Fibroblast of lung (primary cell): Measurements from ENCODE around the gene PADI2.

Experiments
- EZH2 ChIP-seq: IDR thresholded peaks from 2 replicates; pipeline ENCODE4 v1.5.1; 2012; ENCODE audit warnings: low read length, control low read depth, mild to moderate bottlenecking; ENCODE audit errors: missing control alignments
- TF ChIP-seq, protein P1 (sequence below), 2 donors: IDR thresholded peaks in 1 of 2; conservative IDR thresholded peaks in 1 of 2; 1 replicate in 1 of 2; 2 replicates in 1 of 2; pipeline ENCODE4 v1.5.1; 2011 to 2012; ENCODE audit warnings: low read length in 2 of 2, control low read depth in 1 of 2, inconsistent platforms in 1 of 2, low read depth in 1 of 2, mild to moderate bottlenecking in 1 of 2

DNA sequence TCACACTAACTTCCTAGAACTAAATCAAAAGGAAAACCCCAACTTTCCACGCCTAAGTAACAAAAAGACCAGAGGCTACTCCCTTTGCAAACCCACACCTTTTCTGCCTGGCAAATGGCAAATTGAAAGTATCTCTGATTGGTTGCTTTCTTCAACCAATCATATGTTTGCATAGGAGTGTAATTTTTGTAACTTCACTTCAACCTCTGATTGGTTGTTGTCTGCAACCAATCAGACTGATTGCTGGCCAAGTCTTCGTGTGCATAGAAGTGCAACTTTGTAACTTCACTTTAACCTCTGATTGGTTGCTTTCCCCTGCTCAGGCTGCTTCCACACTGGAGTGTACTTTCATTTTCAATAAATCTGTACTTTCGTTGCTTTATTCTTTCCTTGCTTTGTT lies 36.9 kb upstream of the PADI2 start:
- TF ChIP-seq, protein P1, sequence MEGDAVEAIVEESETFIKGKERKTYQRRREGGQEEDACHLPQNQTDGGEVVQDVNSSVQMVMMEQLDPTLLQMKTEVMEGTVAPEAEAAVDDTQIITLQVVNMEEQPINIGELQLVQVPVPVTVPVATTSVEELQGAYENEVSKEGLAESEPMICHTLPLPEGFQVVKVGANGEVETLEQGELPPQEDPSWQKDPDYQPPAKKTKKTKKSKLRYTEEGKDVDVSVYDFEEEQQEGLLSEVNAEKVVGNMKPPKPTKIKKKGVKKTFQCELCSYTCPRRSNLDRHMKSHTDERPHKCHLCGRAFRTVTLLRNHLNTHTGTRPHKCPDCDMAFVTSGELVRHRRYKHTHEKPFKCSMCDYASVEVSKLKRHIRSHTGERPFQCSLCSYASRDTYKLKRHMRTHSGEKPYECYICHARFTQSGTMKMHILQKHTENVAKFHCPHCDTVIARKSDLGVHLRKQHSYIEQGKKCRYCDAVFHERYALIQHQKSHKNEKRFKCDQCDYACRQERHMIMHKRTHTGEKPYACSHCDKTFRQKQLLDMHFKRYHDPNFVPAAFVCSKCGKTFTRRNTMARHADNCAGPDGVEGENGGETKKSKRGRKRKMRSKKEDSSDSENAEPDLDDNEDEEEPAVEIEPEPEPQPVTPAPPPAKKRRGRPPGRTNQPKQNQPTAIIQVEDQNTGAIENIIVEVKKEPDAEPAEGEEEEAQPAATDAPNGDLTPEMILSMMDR (conservative IDR thresholded peaks at IDR 0.05 in 1 of 2, IDR thresholded peaks at IDR 0.05 in 1 of 2; ENCODE audit: low read depth in 1 of 2, low read length in 2 of 2), result no peak
- TF ChIP-seq EZH2, result no peak
